Retina (tissue), 1 donor: ENCODE data around the gene ABLIM1.

ENCODE experiments used
- DNase-seq: peaks from one replicate; pipeline ENCODE4 v3.0.0-alpha.2; 2016

The ABLIM1 gene

GRCh38 chr10:114436941-114437340 is 221.1 kb downstream of the ABLIM1 start:
- no peak for DNase-seq

GRCh38 chr10:114432566-114433093 is 225.4 kb downstream of the ABLIM1 start:
- no peak for DNase-seq

GRCh38 chr10:114431414-114432135 is 226.5 kb downstream of the ABLIM1 start:
- DNase-seq = no peak

GRCh38 chr10:114430688-114431413 is 227.2 kb downstream of the ABLIM1 start:
- no peak for DNase-seq

- no peak for DNase-seq
Measured at GRCh38 chr10:114429581-114430335, 228.3 kb downstream of the ABLIM1 start.

- no peak for DNase-seq
Measured at GRCh38 chr10:114427124-114427852, 230.8 kb downstream of the ABLIM1 start.

GRCh38 chr10:114426476-114426875 is 231.6 kb downstream of the ABLIM1 start:
- DNase-seq = no peak

- no peak for DNase-seq
Measured at GRCh38 chr10:114420811-114421485, 237.1 kb downstream of the ABLIM1 start.

GRCh38 chr10:114418109-114418508 is 240.0 kb downstream of the ABLIM1 start:
- no peak for DNase-seq

- DNase-seq = no peak
Measured at GRCh38 chr10:114412907-114413797, 244.9 kb downstream of the ABLIM1 start.

- DNase-seq = no peak
Measured at GRCh38 chr10:114408968-114409444, 249.1 kb downstream of the ABLIM1 start.

- DNase-seq = no peak
Measured at GRCh38 chr10:114408112-114408967, 249.7 kb downstream of the ABLIM1 start.

GRCh38 chr10:114406455-114406854 is 251.6 kb downstream of the ABLIM1 start:
- no peak for DNase-seq

GRCh38 chr10:114405011-114405350 is 253.1 kb downstream of the ABLIM1 start:
- DNase-seq = no peak

GRCh38 chr10:114404171-114405010 is 253.7 kb downstream of the ABLIM1 start, which contains the start of gene AFAP1L2:
Gene AFAP1L2, minus strand, starts transcription at chr10:114404502. Its CDS starts 47 bp downstream, at chr10:114404455.
- peak; percentile 55 for DNase-seq

- DNase-seq = peak; percentile 63
Measured at GRCh38 chr10:114403541-114404161, 254.4 kb downstream of the ABLIM1 start.

GRCh38 chr10:114402871-114403540 is 255.1 kb downstream of the ABLIM1 start:
- DNase-seq = peak; percentile 63

GRCh38 chr10:114402233-114402632 is 255.8 kb downstream of the ABLIM1 start:
- DNase-seq = no peak
